Neural progenitor cell (in vitro differentiated cells): ENCODE results near the gene ITPK1. TPM values are rescaled to one million over a fixed set of nuclear protein-coding genes. Genes with fewer than 3 reads are reported as not detected.
"Not testable (repeated sequence)": the region's sequence is repeated elsewhere in the genome, so short reads cannot be mapped to it uniquely, and the experiment has no call there.

Experiments
- DNase-seq: peaks from one replicate; pipeline ENCODE4 v3.0.0-alpha.2; 2016; ENCODE audit warnings: low spot score
- H2AFZ ChIP-seq: fragments of 200-600 bp; sonication (generic); replicated peaks from 2 replicates; pipeline ENCODE4 v1.6.1; 2016; ENCODE audit warnings: antibody characterized with exemption
- H3F3A ChIP-seq: fragments of 200-600 bp; sonication (generic); 2 replicates; pipeline ENCODE4 v1.6.1; 2016; ENCODE audit warnings: antibody characterized with exemption, low read depth
- H3K27ac ChIP-seq: fragments of 200-600 bp; sonication (generic); 2 replicates; pipeline ENCODE4 v1.5.1; 2016; ENCODE audit warnings: mild to moderate bottlenecking
- H3K27me3 ChIP-seq: fragments of 200-600 bp; sonication (generic); 2 replicates; pipeline ENCODE4 v1.6.1; 2016; ENCODE audit warnings: mild to moderate bottlenecking, moderate library complexity
- H3K36me3 ChIP-seq: fragments of 200-600 bp; sonication (generic); 2 replicates; pipeline ENCODE4 v1.5.1; 2016
- H3K4me1 ChIP-seq: fragments of 200-600 bp; sonication (generic); 2 replicates; pipeline ENCODE4 v1.6.1; 2016; ENCODE audit warnings: mixed run types
- H3K4me2 ChIP-seq: fragments of 200-600 bp; sonication (generic); 2 replicates; pipeline ENCODE4 v1.6.1; 2016
- H3K4me3 ChIP-seq: fragments of 200-600 bp; sonication (generic); 2 replicates; pipeline ENCODE4 v1.5.1; 2016
- H3K79me2 ChIP-seq: fragments of 200-600 bp; sonication (generic); 2 replicates; pipeline ENCODE4 v1.6.1; 2016; ENCODE audit warnings: low read depth
- H3K9ac ChIP-seq: fragments of 200-600 bp; sonication (generic); 2 replicates; pipeline ENCODE4 v1.6.1; 2016
- H3K9me3 ChIP-seq: fragments of 200-600 bp; sonication (generic); 2 replicates; pipeline ENCODE4 v1.5.1; 2016; ENCODE audit warnings: low read depth
- H4K20me1 ChIP-seq: fragments of 200-600 bp; sonication (generic); 2 replicates; pipeline ENCODE4 v1.6.1; 2016; ENCODE audit warnings: low read depth
- H3K27ac Mint-ChIP-seq: 3 replicates; pipeline ENCODE4 v1.8.0; 2021; ENCODE audit warnings: mixed read lengths
- H3K27me3 Mint-ChIP-seq: 2 replicates; pipeline ENCODE4 v1.8.0; 2022; ENCODE audit warnings: low read depth, mild to moderate bottlenecking, inconsistent platforms, moderate library complexity, mixed read lengths; ENCODE audit not compliant: insufficient read depth
- H3K36me3 Mint-ChIP-seq: 3 replicates; pipeline ENCODE4 v1.8.0; 2021; ENCODE audit warnings: mixed read lengths
- H3K4me1 Mint-ChIP-seq: 3 replicates; pipeline ENCODE4 v1.8.0; 2021; ENCODE audit warnings: mixed read lengths
- H3K4me3 Mint-ChIP-seq: 3 replicates; pipeline ENCODE4 v1.8.0; 2021; ENCODE audit warnings: mild to moderate bottlenecking, moderate library complexity, mixed read lengths
- H3K9me3 Mint-ChIP-seq: 3 replicates; pipeline ENCODE4 v1.8.0; 2020; ENCODE audit warnings: mixed read lengths
- CTCF ChIP-seq: fragments of 200-600 bp; sonication (generic); IDR thresholded peaks from 2 replicates; pipeline ENCODE4 v1.5.1; 2017; ENCODE audit warnings: antibody characterized with exemption, mild to moderate bottlenecking
- EZH2 ChIP-seq: fragments of 200-600 bp; sonication (generic); IDR thresholded peaks from 2 replicates; pipeline ENCODE4 v1.6.1; 2017; ENCODE audit warnings: antibody characterized with exemption, mild to moderate bottlenecking, moderate library complexity
- EZH2phosphoT487 ChIP-seq: fragments of 200-600 bp; sonication (generic); IDR thresholded peaks from 2 replicates; pipeline ENCODE4 v1.6.1; 2017; ENCODE audit warnings: antibody characterized with exemption
- total RNA-seq: library from RNA; depleted of rRNA; stranded (reverse); fragments of >200 nt; gene quantifications from 2 replicates; pipeline ENCODE4 v1.2.3, GENCODE V29; 2015; ENCODE audit warnings: low replicate concordance

ITPK1 gene
- total RNA-seq, 1 donor from 2014 or later = 25.8 TPM

GRCh38 chr14:93160353-93160801, 44.7 kb upstream of the ITPK1 start:
- H3K79me2 ChIP-seq = no peaks in the 10 kb centered on the region
- H3K27me3 ChIP-seq = no peaks in the 10 kb centered on the region
- H2AFZ ChIP-seq = peak overlapping the region; percentile 37
- no peaks in the 10 kb centered on the region for H3K36me3 ChIP-seq
- peaks cover 12% of the 10 kb centered on the region for H3F3A ChIP-seq
- H3K9me3 ChIP-seq = no peaks in the 10 kb centered on the region
- no peaks in the 10 kb centered on the region for H4K20me1 ChIP-seq
- H3K27ac Mint-ChIP-seq = no peak overlapping the region
- no peaks in the 10 kb centered on the region for H3K36me3 Mint-ChIP-seq
- H3K9ac ChIP-seq = no peak overlapping the region
- H3K4me3 Mint-ChIP-seq = no peak overlapping the region
- peak; percentile 45 for DNase-seq
- no peak overlapping the region for H3K27ac ChIP-seq
- peaks cover 6% of the 10 kb centered on the region for H3K4me1 Mint-ChIP-seq
- H3K4me1 ChIP-seq = no peaks in the 10 kb centered on the region
- no peak overlapping the region for H3K4me2 ChIP-seq
- H3K4me3 ChIP-seq = no peak overlapping the region
- no peak for TF ChIP-seq EZH2
- TF ChIP-seq EZH2phosphoT487 = no peak
- peak; percentile 53 for TF ChIP-seq CTCF
- H3K9me3 Mint-ChIP-seq = no peaks in the 10 kb centered on the region
- H3K27me3 Mint-ChIP-seq = no peaks in the 10 kb centered on the region

- peaks cover 12% of the 10 kb centered on the region for H3F3A ChIP-seq
- not testable (repeated sequence) for H3K4me3 ChIP-seq, H4K20me1 ChIP-seq, H3K36me3 Mint-ChIP-seq, DNase-seq, H3K9ac ChIP-seq, H3K4me2 ChIP-seq, H3K4me3 Mint-ChIP-seq, H3K27ac Mint-ChIP-seq, H3K36me3 ChIP-seq, H3K79me2 ChIP-seq, H3K27ac ChIP-seq, H3K27me3 ChIP-seq, H3K27me3 Mint-ChIP-seq, H2AFZ ChIP-seq, H3K9me3 ChIP-seq, H3K9me3 Mint-ChIP-seq, H3K4me1 Mint-ChIP-seq, H3K4me1 ChIP-seq
Observed at GRCh38 chr14:93159625-93160352, 44.1 kb upstream of the ITPK1 start.

- not testable (repeated sequence) for H3K4me3 Mint-ChIP-seq, H3K79me2 ChIP-seq, H3K9ac ChIP-seq, H3K36me3 ChIP-seq, H2AFZ ChIP-seq, H3K4me3 ChIP-seq, H3K9me3 ChIP-seq, H3K27ac ChIP-seq, H3K4me2 ChIP-seq, H3K4me1 Mint-ChIP-seq, DNase-seq, H3K27ac Mint-ChIP-seq, H3K27me3 ChIP-seq, H3K4me1 ChIP-seq, H4K20me1 ChIP-seq, H3K9me3 Mint-ChIP-seq, H3K36me3 Mint-ChIP-seq, H3K27me3 Mint-ChIP-seq
- peaks cover 12% of the 10 kb centered on the region for H3F3A ChIP-seq
Observed at GRCh38 chr14:93158349-93158748, 42.6 kb upstream of the ITPK1 start.

GRCh38 chr14:93156693-93157369, 41.1 kb upstream of the ITPK1 start:
- Histone ChIP-seq H3K36me3 (no peaks in the 10 kb centered on the region), H3K9ac (no peak overlapping the region), H3K4me3 (no peak overlapping the region), H2AFZ (peak overlapping the region; percentile 85), H4K20me1 (no peaks in the 10 kb centered on the region), H3K9me3 (no peaks in the 10 kb centered on the region), H3K79me2 (no peaks in the 10 kb centered on the region), H3K27me3 (no peaks in the 10 kb centered on the region), H3K4me2 (no peak overlapping the region), H3K27ac (no peak overlapping the region), H3K4me1 (no peaks in the 10 kb centered on the region), H3F3A (peaks cover 12% of the 10 kb centered on the region)
- peak; percentile 14 for DNase-seq
- TF ChIP-seq CTCF = no peak
- H3K27me3 Mint-ChIP-seq = no peaks in the 10 kb centered on the region
- H3K27ac Mint-ChIP-seq = peak overlapping the region; percentile 16
- H3K4me3 Mint-ChIP-seq = no peak overlapping the region
- H3K9me3 Mint-ChIP-seq = no peaks in the 10 kb centered on the region
- H3K36me3 Mint-ChIP-seq = no peaks in the 10 kb centered on the region
- no peaks in the 10 kb centered on the region for H3K4me1 Mint-ChIP-seq
